OCI-LY1 (cell line): Measurements from ENCODE around the gene MYB.

ENCODE experiments used
- H2AFZ ChIP-seq: fragments of 200-600 bp; sonication (generic), shearing (Covaris generic); 2 replicates; pipeline ENCODE4 v1.6.0; 2014; ENCODE audit warnings: antibody characterized with exemption, mild to moderate bottlenecking, low read length
- H3F3A ChIP-seq: fragments of 200-600 bp; sonication (generic), shearing (Covaris generic); 2 replicates; pipeline ENCODE4 v1.6.0; 2014; ENCODE audit warnings: mild to moderate bottlenecking, antibody characterized with exemption, low read length, moderate library complexity; ENCODE audit not compliant: insufficient read depth
- H3K27ac ChIP-seq: fragments of 200-600 bp; sonication (generic); 2 replicates; pipeline ENCODE4 v1.5.1; 2014; ENCODE audit warnings: low read length, mixed run types, mild to moderate bottlenecking, low read depth; ENCODE audit not compliant: poor library complexity, severe bottlenecking
- H3K27me3 ChIP-seq: fragments of 200-600 bp; sonication (generic); 2 replicates; pipeline ENCODE4 v1.6.0; 2014; ENCODE audit warnings: antibody characterized with exemption, mild to moderate bottlenecking, low read length, moderate library complexity; ENCODE audit not compliant: insufficient read depth
- H3K36me3 ChIP-seq: fragments of 200-600 bp; sonication (generic); 2 replicates; pipeline ENCODE4 v1.6.1; 2014; ENCODE audit warnings: mild to moderate bottlenecking, antibody characterized with exemption, low read length, moderate library complexity, mixed read lengths; ENCODE audit not compliant: insufficient read depth
- H3K4me1 ChIP-seq: fragments of 200-600 bp; sonication (generic); 2 replicates; pipeline ENCODE4 v1.5.1; 2014; ENCODE audit warnings: mild to moderate bottlenecking, low read length, moderate library complexity; ENCODE audit not compliant: insufficient read depth, severe bottlenecking
- H3K4me2 ChIP-seq: fragments of 200-600 bp; sonication (generic), shearing (Covaris generic); 2 replicates; pipeline ENCODE4 v1.6.1; 2014; ENCODE audit warnings: low read length
- H3K4me3 ChIP-seq: fragments of 200-600 bp; sonication (generic); 2 replicates; pipeline ENCODE4 v1.5.1; 2014; ENCODE audit warnings: low read length, low read depth, mild to moderate bottlenecking, mixed read lengths; ENCODE audit not compliant: poor library complexity, severe bottlenecking
- H3K79me2 ChIP-seq: fragments of 200-600 bp; shearing (Covaris generic); 2 replicates; pipeline ENCODE4 v1.6.1; 2016; ENCODE audit warnings: mixed run types, low read length, mixed read lengths; ENCODE audit not compliant: insufficient read depth
- H3K9ac ChIP-seq: fragments of 200-600 bp; sonication (generic), shearing (Covaris generic); 2 replicates; pipeline ENCODE4 v1.6.1; 2014; ENCODE audit warnings: mild to moderate bottlenecking, low read length, mixed read lengths
- H3K9me2 ChIP-seq: fragments of 200-600 bp; sonication (generic), shearing (Covaris generic); 2 replicates; pipeline ENCODE4 v1.6.1; 2014; ENCODE audit warnings: low read depth, mild to moderate bottlenecking, low read length, mixed read lengths
- H3K9me3 ChIP-seq: fragments of 200-600 bp; shearing (Covaris generic); 2 replicates; pipeline ENCODE4 v1.6.1; 2014; ENCODE audit warnings: low read length, mixed read lengths
- H4K20me1 ChIP-seq: fragments of 200-600 bp; sonication (generic), shearing (Covaris generic); 2 replicates; pipeline ENCODE4 v1.6.0; 2016; ENCODE audit warnings: mild to moderate bottlenecking, low read length; ENCODE audit not compliant: insufficient read depth
- EZH2 ChIP-seq: fragments of 200-600 bp; sonication (generic), shearing (Covaris generic); IDR thresholded peaks from 2 replicates; pipeline ENCODE4 v1.8.0; 2017; ENCODE audit warnings: borderline replicate concordance, mixed run types, mild to moderate bottlenecking, antibody characterized with exemption, low read length, moderate library complexity, mixed read lengths
- TF ChIP-seq, protein P1 (sequence below): fragments of 200-600 bp; sonication (generic), shearing (Covaris generic); IDR thresholded peaks from 2 replicates; pipeline ENCODE4 v1.5.1; 2017; ENCODE audit warnings: mild to moderate bottlenecking, antibody characterized with exemption, low read length, moderate library complexity, mixed read lengths

Gene MYB

DNA sequence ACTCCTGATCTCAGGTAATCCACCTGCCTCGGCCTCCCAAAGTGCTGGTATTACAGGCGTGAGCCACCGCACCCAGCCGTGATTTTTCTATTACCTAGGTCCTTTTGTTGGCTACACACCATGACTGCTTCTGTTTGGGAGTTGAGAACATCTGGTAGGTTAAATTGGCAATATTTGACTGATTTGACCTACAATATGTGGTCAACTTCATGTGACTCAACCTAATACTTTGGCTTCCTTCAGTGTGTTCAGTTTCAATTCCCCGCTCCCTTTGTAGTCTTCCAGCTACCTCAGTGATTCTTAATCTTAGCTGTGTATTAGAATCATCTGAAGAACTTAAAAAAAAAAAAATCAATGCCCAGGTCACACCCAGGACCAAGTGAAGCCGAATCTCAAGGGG, 47.4 kb downstream of the MYB start:
- no peaks in the 10 kb centered on the region for H3K79me2 ChIP-seq
- H3K27me3 ChIP-seq = no peaks in the 10 kb centered on the region
- no peaks in the 10 kb centered on the region for H3K9me3 ChIP-seq
- no peaks in the 10 kb centered on the region for H4K20me1 ChIP-seq
- H3K9ac ChIP-seq = no peak overlapping the region
- TF ChIP-seq, protein P1, sequence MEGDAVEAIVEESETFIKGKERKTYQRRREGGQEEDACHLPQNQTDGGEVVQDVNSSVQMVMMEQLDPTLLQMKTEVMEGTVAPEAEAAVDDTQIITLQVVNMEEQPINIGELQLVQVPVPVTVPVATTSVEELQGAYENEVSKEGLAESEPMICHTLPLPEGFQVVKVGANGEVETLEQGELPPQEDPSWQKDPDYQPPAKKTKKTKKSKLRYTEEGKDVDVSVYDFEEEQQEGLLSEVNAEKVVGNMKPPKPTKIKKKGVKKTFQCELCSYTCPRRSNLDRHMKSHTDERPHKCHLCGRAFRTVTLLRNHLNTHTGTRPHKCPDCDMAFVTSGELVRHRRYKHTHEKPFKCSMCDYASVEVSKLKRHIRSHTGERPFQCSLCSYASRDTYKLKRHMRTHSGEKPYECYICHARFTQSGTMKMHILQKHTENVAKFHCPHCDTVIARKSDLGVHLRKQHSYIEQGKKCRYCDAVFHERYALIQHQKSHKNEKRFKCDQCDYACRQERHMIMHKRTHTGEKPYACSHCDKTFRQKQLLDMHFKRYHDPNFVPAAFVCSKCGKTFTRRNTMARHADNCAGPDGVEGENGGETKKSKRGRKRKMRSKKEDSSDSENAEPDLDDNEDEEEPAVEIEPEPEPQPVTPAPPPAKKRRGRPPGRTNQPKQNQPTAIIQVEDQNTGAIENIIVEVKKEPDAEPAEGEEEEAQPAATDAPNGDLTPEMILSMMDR = no peak
- no peak for TF ChIP-seq EZH2
- H3K4me3 ChIP-seq = no peak overlapping the region
- no peaks in the 10 kb centered on the region for H3K36me3 ChIP-seq
- H2AFZ ChIP-seq = no peak overlapping the region
- no peaks in the 10 kb centered on the region for H3K9me2 ChIP-seq
- no peak overlapping the region for H3K4me2 ChIP-seq
- H3F3A ChIP-seq = no peaks in the 10 kb centered on the region
- no peak overlapping the region for H3K27ac ChIP-seq
- peaks cover 12% of the 10 kb centered on the region for H3K4me1 ChIP-seq

DNA sequence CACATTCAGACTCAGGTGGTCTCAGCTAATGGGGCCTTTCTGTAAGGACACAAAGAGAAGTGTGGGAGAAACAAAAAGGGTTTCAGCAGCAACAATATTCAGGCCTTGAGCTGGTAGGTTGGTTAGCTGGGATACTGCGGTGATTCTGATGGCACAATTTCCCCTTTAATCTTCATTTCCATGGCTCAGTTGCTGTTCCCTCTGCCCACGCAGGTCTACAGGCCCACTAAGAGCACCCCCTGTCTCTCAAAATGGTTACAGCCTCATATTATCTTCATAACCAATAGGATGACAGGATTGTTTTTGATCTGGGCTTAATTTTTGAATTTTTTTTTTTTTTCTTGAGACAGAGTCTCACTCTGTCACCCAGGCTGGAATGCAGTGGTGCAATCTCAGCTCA, 48.9 kb downstream of the MYB start:
- TF ChIP-seq, protein P1 = no peak
- no peak for TF ChIP-seq EZH2
- H3K27ac ChIP-seq = no peak overlapping the region
- H4K20me1 ChIP-seq = no peaks in the 10 kb centered on the region
- H3K79me2 ChIP-seq = no peaks in the 10 kb centered on the region
- H3K4me2 ChIP-seq = no peak overlapping the region
- no peaks in the 10 kb centered on the region for H3K27me3 ChIP-seq
- no peak overlapping the region for H2AFZ ChIP-seq
- no peaks in the 10 kb centered on the region for H3K4me1 ChIP-seq
- no peaks in the 10 kb centered on the region for H3K9me3 ChIP-seq
- H3K9me2 ChIP-seq = no peaks in the 10 kb centered on the region
- no peaks in the 10 kb centered on the region for H3K36me3 ChIP-seq
- no peak overlapping the region for H3K9ac ChIP-seq
- H3F3A ChIP-seq = no peaks in the 10 kb centered on the region
- no peak overlapping the region for H3K4me3 ChIP-seq

DNA sequence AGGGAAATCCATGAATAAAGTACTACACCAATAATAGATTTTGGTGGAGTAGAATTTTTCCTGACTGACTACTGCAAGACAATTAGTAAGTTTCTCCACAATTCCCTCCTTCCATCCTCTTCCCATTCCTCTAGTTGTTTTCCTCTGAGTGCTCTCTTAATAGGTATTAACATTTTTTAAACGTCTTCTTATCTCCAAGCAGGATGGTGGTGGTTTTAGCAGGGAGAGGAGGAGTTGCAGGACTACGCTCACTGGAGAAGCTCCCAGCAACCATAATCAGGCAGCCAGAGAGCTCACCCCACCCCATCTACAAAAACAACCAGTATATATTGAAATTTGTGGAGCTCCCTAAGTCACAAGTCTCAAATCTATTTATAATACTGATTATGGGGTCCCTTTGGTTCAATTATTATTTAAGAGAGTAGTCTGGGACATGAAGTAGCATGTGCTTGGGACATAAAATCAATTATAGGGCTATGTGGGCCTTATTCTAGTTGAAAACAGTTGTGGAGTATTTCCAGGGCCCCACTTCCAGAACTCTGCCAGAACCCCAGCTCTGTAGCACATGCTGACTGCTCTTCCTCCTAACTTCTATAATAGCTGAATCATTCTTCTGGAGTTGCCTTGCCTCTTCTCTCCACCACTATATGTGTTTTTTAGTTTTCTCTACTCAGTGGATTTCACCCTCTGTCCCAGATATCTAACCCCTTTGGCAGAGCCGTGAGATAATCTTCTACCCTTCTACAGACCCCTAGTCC, 49.8 kb downstream of the MYB start:
- Histone ChIP-seq H3F3A (no peaks in the 10 kb centered on the region), H3K36me3 (no peaks in the 10 kb centered on the region), H3K9me3 (no peaks in the 10 kb centered on the region), H3K27me3 (no peaks in the 10 kb centered on the region), H3K4me3 (no peak overlapping the region), H2AFZ (no peak overlapping the region), H3K27ac (no peak overlapping the region), H3K9me2 (no peaks in the 10 kb centered on the region), H3K4me2 (no peak overlapping the region), H4K20me1 (no peaks in the 10 kb centered on the region), H3K79me2 (no peaks in the 10 kb centered on the region), H3K4me1 (peaks cover 1% of the 10 kb centered on the region), H3K9ac (no peak overlapping the region)
- TF ChIP-seq, protein P1 = no peak
- TF ChIP-seq EZH2 = no peak
